ENCODE results near the gene GPRC5D.

The GPRC5D gene

GRCh38 chr12:12982331-12982730 is 30.4 kb upstream of the GPRC5D start:
- in situ Hi-C loops (cut with HindIII; ENCODE audit: low sequenced_read_pairs): no loop called here

DNA sequence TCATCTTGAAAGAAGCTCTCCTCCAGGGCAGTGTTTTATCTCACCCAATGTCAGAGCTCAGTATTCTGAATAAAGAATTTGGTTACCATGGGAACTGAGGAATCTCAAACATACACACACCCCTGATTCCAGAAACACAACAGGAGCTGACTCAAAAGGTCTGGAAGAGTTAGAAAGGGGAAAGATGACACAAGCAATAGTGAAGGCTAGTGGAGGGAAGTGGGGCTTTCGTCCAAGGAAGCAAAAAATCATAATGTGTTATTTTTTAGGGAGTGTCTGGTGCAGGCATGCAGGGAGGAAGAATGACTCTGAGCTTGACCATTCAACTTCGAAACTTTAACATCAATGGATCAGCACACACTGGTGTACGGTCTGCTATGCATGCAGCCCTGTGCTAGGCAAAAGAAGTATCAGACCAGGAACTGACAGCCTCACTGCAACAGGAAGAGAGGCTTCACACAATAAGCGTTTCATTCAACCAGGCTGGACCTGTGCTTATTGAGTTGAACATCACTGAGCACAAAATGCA is 27.8 kb upstream of the GPRC5D start:
- in situ Hi-C loops (cut with HindIII; ENCODE audit: low sequenced_read_pairs): loop anchor here (5.0 kb wide), 1 partner anchor 127 kb away; no protein-coding TSS in a partner anchor

GRCh38 chr12:12979126-12979525 is 27.2 kb upstream of the GPRC5D start:
- in situ Hi-C loops (cut with HindIII; ENCODE audit: low sequenced_read_pairs): loop anchor here (5.0 kb wide), 1 partner anchor 127 kb away; no protein-coding TSS in a partner anchor

DNA sequence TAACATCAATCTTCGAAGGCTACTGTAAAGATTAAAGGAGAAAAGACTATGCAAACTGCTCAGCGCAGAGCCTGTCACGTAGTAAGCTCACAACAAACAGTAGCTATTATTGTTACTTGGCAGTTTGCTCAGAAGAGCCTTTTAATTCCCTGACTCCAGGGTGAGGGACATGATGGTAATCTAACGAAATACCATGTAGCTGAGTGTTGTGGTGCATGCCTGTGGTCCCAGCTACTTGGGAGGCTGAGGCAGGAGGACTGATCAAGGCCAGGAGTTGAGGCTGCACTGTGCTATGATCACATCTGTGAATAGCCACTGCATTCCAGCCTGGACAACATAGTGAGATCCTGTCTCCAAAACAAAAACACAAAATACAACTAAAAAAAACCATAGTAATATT is 25.3 kb upstream of the GPRC5D start:
- in situ Hi-C loops (cut with HindIII; ENCODE audit: low sequenced_read_pairs): loop anchor here (5.0 kb wide), 1 partner anchor 125 kb away; no protein-coding TSS in a partner anchor

- in situ Hi-C loops (cut with HindIII; ENCODE audit: low sequenced_read_pairs): loop anchor here (5.0 kb wide), 1 partner anchor 124 kb away; no protein-coding TSS in a partner anchor
Observed at GRCh38 chr12:12976366-12976765, 24.4 kb upstream of the GPRC5D start.

DNA sequence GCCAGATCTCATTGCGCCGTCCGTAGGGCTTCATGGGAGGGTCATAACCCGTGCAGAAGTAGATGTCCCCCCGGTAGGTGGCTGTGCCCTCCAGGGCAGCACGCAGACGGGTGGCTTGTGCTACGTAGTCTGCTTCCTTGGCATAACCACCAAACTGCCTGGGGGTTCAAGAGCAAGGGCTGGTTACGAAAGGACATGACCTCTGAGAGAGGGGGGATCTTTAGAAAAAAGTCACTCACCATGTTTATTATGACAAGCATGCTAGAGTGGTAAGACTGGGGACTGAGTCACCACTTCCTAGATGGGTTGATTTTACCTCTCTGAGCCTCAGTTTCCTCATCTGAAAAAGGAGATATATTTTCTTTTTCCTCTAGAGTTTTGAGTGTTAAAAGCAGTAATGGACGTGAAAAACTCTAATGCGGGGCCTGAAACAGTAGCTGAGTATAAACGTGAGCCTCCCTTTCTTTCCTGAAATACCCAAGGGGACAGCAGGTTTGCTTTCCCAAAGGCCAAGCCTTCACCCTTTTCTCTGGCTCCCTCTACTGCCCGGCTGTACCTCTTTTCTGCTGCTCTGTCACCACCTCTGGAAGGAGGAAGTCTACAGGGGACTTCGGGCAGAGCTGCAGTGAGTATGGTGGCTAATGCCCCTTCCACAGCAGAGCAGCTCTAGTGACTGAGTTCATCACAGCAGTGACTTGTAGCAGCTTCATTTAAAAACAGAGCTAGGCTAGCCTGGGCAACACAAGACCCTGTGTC is 23.5 kb upstream of the GPRC5D start:
- in situ Hi-C loops (cut with HindIII; ENCODE audit: low sequenced_read_pairs): loop anchor here (5.0 kb wide), 1 partner anchor 123 kb away; no protein-coding TSS in a partner anchor

DNA sequence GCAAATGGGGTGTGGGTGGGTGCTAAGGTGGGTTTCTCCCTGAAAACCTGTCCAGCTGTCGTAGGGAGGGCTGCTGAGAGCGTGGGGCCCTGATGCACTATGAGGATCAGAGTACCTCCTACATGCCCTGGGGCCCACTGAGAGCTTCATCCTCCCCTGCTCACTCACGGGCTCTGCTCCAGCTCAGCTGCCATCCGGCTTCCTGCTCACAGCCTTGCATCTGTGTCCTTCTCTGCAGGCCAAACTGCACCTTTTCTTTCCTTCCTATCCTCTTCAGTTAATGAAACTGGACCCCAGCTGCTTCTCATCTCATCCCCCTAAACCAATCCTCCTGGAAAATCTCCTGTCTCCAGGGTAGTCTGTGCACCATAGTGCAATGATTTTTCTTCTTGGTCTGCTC is 22.2 kb upstream of the GPRC5D start:
- in situ Hi-C loops (cut with HindIII; ENCODE audit: low sequenced_read_pairs): no loop called here

DNA sequence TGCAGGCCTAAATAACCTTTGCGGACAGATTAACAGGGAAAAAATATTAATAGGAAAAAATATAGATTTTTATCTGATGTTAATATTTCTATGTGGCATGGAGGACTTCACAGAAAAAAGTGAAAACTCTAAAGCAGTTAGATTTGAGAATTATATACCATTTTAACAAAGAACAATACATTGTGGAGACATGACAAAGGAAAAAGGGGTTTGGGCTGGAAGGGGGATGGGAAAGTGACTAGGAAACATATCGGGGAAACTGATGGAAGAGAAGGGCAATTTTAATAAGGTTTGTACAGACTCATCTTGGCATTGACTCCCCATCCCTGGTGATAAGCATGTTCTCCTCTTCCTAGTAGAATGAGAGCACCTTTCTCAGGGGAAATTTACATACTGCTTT is 21.0 kb upstream of the GPRC5D start:
- in situ Hi-C loops (cut with HindIII; ENCODE audit: low sequenced_read_pairs): no loop called here

GRCh38 chr12:12965836-12966235 is 13.9 kb upstream of the GPRC5D start:
- in situ Hi-C loops (cut with HindIII; ENCODE audit: low sequenced_read_pairs): no loop called here

DNA sequence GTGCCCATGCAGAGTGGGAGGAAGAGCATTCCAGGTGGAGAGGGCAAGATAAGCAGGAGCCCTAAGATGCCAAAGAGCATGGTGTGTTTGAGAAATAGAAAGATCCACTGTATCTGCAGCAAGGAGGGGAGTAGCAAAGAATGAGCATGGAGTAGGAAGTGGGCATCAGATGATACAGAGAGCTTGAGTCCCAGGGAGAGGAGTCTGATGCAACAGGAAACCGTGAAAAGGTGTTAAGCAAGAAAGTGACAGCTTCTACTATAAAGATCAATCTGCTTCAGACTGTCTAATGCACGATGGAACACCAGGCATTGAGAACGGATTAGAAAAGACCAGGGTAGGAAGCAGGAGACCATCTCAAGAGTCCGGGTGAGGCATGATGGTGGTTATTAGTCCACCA is 12.3 kb upstream of the GPRC5D start:
- in situ Hi-C loops (cut with HindIII; ENCODE audit: low sequenced_read_pairs): no loop called here

GRCh38 chr12:12960639-12961209 is 8.8 kb upstream of the GPRC5D start:
- in situ Hi-C loops (cut with HindIII; ENCODE audit: low sequenced_read_pairs): no loop called here

- in situ Hi-C loops (cut with HindIII; ENCODE audit: low sequenced_read_pairs): no loop called here
Observed at GRCh38 chr12:12958886-12959285, 6.9 kb upstream of the GPRC5D start.

- in situ Hi-C loops (cut with HindIII; ENCODE audit: low sequenced_read_pairs): no loop called here
Observed at GRCh38 chr12:12954878-12955625, 3.1 kb upstream of the GPRC5D start.

- in situ Hi-C loops (cut with HindIII; ENCODE audit: low sequenced_read_pairs): no loop called here
Observed at GRCh38 chr12:12954356-12954755, 2.4 kb upstream of the GPRC5D start.

- in situ Hi-C loops (cut with HindIII; ENCODE audit: low sequenced_read_pairs): no loop called here
Observed at GRCh38 chr12:12951504-12951903, 466 bp downstream of the GPRC5D start.

DNA sequence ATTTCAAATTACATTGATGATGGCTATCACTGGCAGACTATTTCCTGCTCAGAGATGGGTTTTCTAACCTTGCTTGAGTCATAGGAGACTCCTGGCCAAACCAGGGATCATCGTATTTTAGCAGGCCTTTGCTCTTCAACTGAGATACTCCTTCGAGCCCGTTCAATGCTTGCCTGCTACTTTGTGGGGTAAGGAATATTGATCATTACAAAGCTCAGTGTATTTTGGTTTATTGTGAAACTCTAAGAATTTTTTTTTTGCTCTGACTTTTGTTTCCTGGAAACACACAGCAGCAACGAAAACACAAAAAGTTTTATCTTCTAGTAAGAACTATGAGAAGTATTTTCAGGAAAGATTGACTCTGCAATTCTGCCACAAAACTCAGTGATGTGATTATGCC is 4.1 kb downstream of the GPRC5D start:
- in situ Hi-C loops (cut with HindIII; ENCODE audit: low sequenced_read_pairs): no loop called here

GRCh38 chr12:12946686-12947355 is 5.1 kb downstream of the GPRC5D start:
- in situ Hi-C loops (cut with HindIII; ENCODE audit: low sequenced_read_pairs): no loop called here

DNA sequence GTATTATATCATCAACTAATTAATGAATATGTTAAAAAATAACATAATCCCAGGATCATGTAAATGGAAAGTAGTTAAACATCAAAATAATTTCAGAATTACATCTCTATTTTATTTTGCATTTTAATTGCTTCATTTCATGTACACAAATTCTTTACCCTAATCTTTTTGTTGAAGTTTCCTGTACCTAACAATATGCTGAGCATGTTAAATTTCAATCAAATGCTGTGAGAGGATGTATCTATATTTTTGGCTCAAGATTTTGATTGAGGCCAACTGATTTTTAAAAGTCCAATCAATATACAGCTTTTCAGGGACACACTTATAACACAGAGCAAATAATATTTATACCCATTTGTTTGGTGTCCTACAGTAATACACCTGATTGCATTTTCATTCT is 6.4 kb downstream of the GPRC5D start:
- in situ Hi-C loops (cut with HindIII; ENCODE audit: low sequenced_read_pairs): no loop called here

DNA sequence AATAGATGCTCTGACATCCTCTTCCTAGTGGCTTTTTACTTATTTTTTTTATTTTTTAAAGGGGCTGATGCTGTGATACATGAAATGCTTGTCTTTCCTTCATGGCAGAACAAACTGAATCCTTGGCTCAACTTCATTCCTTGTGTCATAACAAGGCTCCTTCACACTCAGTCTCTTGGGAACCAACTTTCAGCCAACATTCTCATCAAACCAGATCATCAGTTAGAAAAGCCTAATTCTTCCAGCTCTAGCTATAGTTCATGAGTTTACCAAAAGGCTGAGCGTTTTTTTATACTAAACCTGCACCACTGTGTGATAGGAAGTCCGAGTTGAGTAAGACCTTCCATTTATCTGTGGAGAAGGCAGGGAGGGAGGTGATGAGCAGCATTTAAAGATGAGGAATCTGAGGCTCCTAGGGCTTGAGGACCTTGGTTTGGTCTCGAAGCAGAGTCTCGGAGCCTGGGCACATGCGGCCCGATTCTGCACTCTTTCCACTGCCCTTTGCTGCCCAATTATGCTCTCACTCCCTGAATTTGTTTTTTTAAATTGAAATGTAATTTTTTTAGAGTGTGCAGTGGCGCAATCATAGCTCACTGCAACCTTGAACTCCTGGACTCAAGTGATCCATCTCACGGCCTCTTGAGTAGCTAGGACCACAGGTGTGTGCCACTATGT is 8.2 kb downstream of the GPRC5D start:
- in situ Hi-C loops (cut with HindIII; ENCODE audit: low sequenced_read_pairs): no loop called here
